ENCODE measurements around the gene ASB10. TPM values are rescaled to one million over a fixed set of nuclear protein-coding genes. Genes with fewer than 3 reads are reported as not detected.

Gene ASB10
- total and polyA plus RNA-seq, 2 experiments from 2014 or later, result not detected

- H3K4me1 ChIP-seq (ENCODE audit: insufficient read depth), result no peaks in the 10 kb centered on the region
- no peaks in the 10 kb centered on the region for H3K36me3 ChIP-seq (ENCODE audit: insufficient read depth)
- DNase-seq (ENCODE audit: low spot score) (no peak), ATAC-seq (no peak)
- H3K9me2 ChIP-seq (ENCODE audit: insufficient read depth), result no peaks in the 10 kb centered on the region
- Mint-ChIP-seq H3K4me3 (no peak overlapping the region; the same call in 2 of the 3 replicates), H3K9me3 (no peaks in the 10 kb centered on the region), H3K4me1 (peaks cover 5% of the 10 kb centered on the region; the same call in 1 of the 3 replicates), H3K27me3 (ENCODE audit: insufficient read depth, low read depth, poor library complexity) (peaks cover 12% of the 10 kb centered on the region), H3K36me3 (ENCODE audit: low read depth) (no peaks in the 10 kb centered on the region; the same call in 2 of the 3 replicates), H3K27ac (no peak overlapping the region)
- H3K4me2 ChIP-seq, result no peak overlapping the region
- H4K20me1 ChIP-seq (replicated peaks; ENCODE audit: insufficient read depth), result no peaks in the 10 kb centered on the region
- H3K79me2 ChIP-seq (replicated peaks; ENCODE audit: insufficient read depth), result no peaks in the 10 kb centered on the region
- H3K27me3 ChIP-seq (ENCODE audit: insufficient read depth), result no peaks in the 10 kb centered on the region
- no peaks in the 10 kb centered on the region for H3F3A ChIP-seq (replicated peaks; ENCODE audit: low read depth)
- no peak overlapping the region for H3K27ac ChIP-seq (ENCODE audit: low read depth)
- TF ChIP-seq, protein P1, sequence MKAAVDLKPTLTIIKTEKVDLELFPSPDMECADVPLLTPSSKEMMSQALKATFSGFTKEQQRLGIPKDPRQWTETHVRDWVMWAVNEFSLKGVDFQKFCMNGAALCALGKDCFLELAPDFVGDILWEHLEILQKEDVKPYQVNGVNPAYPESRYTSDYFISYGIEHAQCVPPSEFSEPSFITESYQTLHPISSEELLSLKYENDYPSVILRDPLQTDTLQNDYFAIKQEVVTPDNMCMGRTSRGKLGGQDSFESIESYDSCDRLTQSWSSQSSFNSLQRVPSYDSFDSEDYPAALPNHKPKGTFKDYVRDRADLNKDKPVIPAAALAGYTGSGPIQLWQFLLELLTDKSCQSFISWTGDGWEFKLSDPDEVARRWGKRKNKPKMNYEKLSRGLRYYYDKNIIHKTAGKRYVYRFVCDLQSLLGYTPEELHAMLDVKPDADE (IDR thresholded peaks at IDR 0.05), result no peak
- TF ChIP-seq STAT1 (IDR thresholded peaks at IDR 0.05; ENCODE audit: unreplicated experiment), result no peak
- no peak for TF ChIP-seq POLR2AphosphoS5 (IDR thresholded peaks at IDR 0.05; ENCODE audit: low read depth)
- TF ChIP-seq EZH2 (IDR thresholded peaks at IDR 0.05; ENCODE audit: low read depth, unreplicated experiment), result no peak
- TF ChIP-seq, protein P2, sequence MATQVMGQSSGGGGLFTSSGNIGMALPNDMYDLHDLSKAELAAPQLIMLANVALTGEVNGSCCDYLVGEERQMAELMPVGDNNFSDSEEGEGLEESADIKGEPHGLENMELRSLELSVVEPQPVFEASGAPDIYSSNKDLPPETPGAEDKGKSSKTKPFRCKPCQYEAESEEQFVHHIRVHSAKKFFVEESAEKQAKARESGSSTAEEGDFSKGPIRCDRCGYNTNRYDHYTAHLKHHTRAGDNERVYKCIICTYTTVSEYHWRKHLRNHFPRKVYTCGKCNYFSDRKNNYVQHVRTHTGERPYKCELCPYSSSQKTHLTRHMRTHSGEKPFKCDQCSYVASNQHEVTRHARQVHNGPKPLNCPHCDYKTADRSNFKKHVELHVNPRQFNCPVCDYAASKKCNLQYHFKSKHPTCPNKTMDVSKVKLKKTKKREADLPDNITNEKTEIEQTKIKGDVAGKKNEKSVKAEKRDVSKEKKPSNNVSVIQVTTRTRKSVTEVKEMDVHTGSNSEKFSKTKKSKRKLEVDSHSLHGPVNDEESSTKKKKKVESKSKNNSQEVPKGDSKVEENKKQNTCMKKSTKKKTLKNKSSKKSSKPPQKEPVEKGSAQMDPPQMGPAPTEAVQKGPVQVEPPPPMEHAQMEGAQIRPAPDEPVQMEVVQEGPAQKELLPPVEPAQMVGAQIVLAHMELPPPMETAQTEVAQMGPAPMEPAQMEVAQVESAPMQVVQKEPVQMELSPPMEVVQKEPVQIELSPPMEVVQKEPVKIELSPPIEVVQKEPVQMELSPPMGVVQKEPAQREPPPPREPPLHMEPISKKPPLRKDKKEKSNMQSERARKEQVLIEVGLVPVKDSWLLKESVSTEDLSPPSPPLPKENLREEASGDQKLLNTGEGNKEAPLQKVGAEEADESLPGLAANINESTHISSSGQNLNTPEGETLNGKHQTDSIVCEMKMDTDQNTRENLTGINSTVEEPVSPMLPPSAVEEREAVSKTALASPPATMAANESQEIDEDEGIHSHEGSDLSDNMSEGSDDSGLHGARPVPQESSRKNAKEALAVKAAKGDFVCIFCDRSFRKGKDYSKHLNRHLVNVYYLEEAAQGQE (IDR thresholded peaks at IDR 0.05; ENCODE audit: unreplicated experiment), result no peak
- H2AFZ ChIP-seq, result no peak overlapping the region
- no peak overlapping the region for H3K4me3 ChIP-seq
These were observed 14.3 kb upstream of the ASB10 start for GRCh38 chr7:151201344-151201743.

DNA sequence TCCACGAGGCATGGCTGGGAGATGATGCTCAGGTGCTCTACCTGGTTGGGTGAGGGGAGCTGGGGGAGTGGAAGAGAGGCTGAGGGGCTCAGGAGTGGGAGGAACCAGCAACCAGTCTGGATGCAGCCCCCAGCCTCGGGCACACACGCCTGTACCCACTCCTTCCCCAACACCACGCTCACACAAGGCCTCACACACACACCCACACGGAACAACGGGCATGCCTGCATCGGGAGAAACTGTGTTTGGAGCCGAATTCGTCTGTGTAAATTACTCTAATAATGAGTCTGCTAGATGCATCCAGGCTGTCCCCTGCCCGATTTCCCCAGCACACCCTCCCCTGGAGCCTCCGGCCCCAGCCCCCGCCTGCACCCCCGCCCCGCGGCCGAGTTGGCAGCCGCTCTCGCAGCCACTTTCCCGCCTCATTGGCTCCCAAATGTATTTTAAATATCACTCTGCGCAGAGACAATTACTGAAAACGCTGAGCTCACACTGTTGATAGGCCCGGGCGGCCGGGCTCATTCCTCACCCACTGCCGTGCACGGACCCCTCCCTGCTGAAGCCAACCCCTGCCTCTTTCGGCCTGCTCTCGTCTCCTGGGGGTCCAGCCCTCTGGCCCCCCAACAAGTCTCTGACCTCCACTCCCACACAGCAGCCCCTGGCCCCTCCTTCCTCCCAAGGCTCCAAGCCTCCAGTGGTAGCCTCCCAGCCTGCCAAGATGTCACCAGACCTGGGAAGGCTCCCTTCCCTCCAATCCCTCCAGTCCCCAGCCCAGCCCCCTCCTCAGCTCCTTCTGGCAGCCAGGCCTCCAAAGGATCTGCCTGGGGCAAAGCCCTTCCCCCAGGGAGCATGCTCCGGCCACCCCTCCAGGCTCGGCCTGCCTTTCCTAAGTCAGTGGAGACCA, 12.1 kb upstream of the ASB10 start:
- H3K27ac Mint-ChIP-seq, result peak overlapping the region; percentile 21; the same call in 1 of the 2 replicates
- TF ChIP-seq EZH2phosphoT487 (IDR thresholded peaks at IDR 0.05; ENCODE audit: unreplicated experiment) (no peak), CREB1 (CRISPR knock-in tag; IDR thresholded peaks at IDR 0.05; ENCODE audit: low read depth) (no peak), ZNF114 (CRISPR knock-in tag; IDR thresholded peaks at IDR 0.05) (no peak), POLR2AphosphoS5 (IDR thresholded peaks at IDR 0.05; ENCODE audit: low read depth) (no peak), NANOG (IDR thresholded peaks at IDR 0.05; ENCODE audit: borderline replicate concordance) (no peak), JUNB (IDR thresholded peaks at IDR 0.05; ENCODE audit: unreplicated experiment) (no peak), ZNF331 (CRISPR knock-in tag; IDR thresholded peaks at IDR 0.05; ENCODE audit: low read depth) (no peak)
- TF ChIP-seq, protein P3, sequence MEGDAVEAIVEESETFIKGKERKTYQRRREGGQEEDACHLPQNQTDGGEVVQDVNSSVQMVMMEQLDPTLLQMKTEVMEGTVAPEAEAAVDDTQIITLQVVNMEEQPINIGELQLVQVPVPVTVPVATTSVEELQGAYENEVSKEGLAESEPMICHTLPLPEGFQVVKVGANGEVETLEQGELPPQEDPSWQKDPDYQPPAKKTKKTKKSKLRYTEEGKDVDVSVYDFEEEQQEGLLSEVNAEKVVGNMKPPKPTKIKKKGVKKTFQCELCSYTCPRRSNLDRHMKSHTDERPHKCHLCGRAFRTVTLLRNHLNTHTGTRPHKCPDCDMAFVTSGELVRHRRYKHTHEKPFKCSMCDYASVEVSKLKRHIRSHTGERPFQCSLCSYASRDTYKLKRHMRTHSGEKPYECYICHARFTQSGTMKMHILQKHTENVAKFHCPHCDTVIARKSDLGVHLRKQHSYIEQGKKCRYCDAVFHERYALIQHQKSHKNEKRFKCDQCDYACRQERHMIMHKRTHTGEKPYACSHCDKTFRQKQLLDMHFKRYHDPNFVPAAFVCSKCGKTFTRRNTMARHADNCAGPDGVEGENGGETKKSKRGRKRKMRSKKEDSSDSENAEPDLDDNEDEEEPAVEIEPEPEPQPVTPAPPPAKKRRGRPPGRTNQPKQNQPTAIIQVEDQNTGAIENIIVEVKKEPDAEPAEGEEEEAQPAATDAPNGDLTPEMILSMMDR (conservative IDR thresholded peaks at IDR 0.05; ENCODE audit: low read depth in 2 of 2), result no peak
- TF ChIP-seq, protein P2 (IDR thresholded peaks at IDR 0.05; ENCODE audit: unreplicated experiment), result no peak

More for the DNA sequence above, 12.1 kb upstream of the ASB10 start:
- H3K4me1 Mint-ChIP-seq, result peaks cover 5% of the 10 kb centered on the region; the same call in 1 of the 3 replicates
- H3K27me3 Mint-ChIP-seq (ENCODE audit: insufficient read depth, low read depth, poor library complexity), result peaks cover 10% of the 10 kb centered on the region
- no peaks in the 10 kb centered on the region for H3K27me3 ChIP-seq (ENCODE audit: insufficient read depth)
- peak overlapping the region; percentile 80 for H2AFZ ChIP-seq
- no peaks in the 10 kb centered on the region; the same call in 2 of the 3 replicates for H3K36me3 Mint-ChIP-seq (ENCODE audit: low read depth)
- no peak overlapping the region for H3K4me3 ChIP-seq
- H3K4me2 ChIP-seq, result no peak overlapping the region
- no peaks in the 10 kb centered on the region for H4K20me1 ChIP-seq (replicated peaks; ENCODE audit: insufficient read depth)
- H3K4me1 ChIP-seq (ENCODE audit: insufficient read depth), result peaks cover 2% of the 10 kb centered on the region; the same call in 1 of the 2 replicates
- H3K4me3 Mint-ChIP-seq, result no peak overlapping the region
- no peak for DNase-seq (ENCODE audit: low spot score)
- no peaks in the 10 kb centered on the region for H3K9me2 ChIP-seq (ENCODE audit: insufficient read depth)
- no peak overlapping the region for H3K27ac ChIP-seq (ENCODE audit: low read depth)
- H3K9me3 Mint-ChIP-seq, result no peaks in the 10 kb centered on the region
- peak; percentile 71 for ATAC-seq
- no peaks in the 10 kb centered on the region for H3F3A ChIP-seq (replicated peaks; ENCODE audit: low read depth)
- no peaks in the 10 kb centered on the region for H3K36me3 ChIP-seq (ENCODE audit: insufficient read depth)
- H3K79me2 ChIP-seq (replicated peaks; ENCODE audit: insufficient read depth), result no peaks in the 10 kb centered on the region
